Peyer's patch (tissue), 4 donors: Measurements from ENCODE around the gene GPR84.
"Not testable (repeated sequence)": the region's sequence is repeated elsewhere in the genome, so short reads cannot be mapped to it uniquely, and the experiment has no call there.

Source experiments
- CTCF ChIP-seq, 6 experiments: fragments of 450-650 bp in 4 of 6; fragments of 200-600 bp in 2 of 6; sonication (generic) in 1 of 6; IDR thresholded peaks; one replicate each; pipeline ENCODE4 v1.5.1; 2017 to 2019; ENCODE audit warnings: antibody characterized with exemption in 6 of 6, mild to moderate bottlenecking in 3 of 6, moderate library complexity in 1 of 6
- POLR2A ChIP-seq, 2 donors: fragments of 450-650 bp; IDR thresholded peaks; one replicate each; pipeline ENCODE4 v1.5.1; 2017; ENCODE audit warnings: antibody characterized with exemption in 2 of 2, mild to moderate bottlenecking in 2 of 2, moderate library complexity in 2 of 2

DNA sequence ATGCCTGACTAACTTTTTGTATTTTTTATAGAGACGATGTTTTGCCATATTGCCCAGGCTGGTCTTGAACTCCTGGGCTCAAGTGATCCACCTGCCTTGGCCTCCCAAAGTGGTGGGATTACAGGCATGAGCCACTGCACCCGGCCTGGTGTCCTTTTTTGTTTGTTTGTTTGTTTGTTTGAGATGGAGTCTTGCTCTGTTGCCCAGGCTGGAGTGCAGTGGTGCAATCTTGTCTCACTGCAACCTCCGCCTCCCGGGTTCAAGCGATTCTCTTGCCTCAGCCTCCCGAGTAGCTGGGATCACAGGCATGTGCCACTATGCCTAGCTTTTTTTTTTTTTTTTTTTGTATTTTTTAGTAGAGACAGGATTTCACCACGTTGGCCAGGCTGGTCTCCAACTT, 10.0 kb downstream of the GPR84 start:
- not testable (repeated sequence) for TF ChIP-seq CTCF, POLR2A (IDR thresholded peaks at IDR 0.05)
